ENCODE measurements around the gene ABTB2. TPM values are rescaled to one million over a fixed set of nuclear protein-coding genes. Genes with fewer than 3 reads are reported as not detected.
A peak's percentile ranks its signal among the peaks of the same experiment; 100 is the strongest.

ABTB2 gene
- total and polyA plus RNA-seq, 10 of the 15 experiments (the other 5 are each of a cell fraction or from before 2014, with no cell fraction given): 0.13 to 2.1 (median 0.72) TPM

- SMC1A ChIA-PET (ENCODE audit: uncharacterized antibody, unreplicated experiment): interaction anchor here (1.2 to 1.6 kb wide), 4 partner anchors 13 to 64 kb away, joined by 4 to 11 read pairs (median 6); no protein-coding TSS in a partner anchor
- ATAC-seq: peak; percentile 91
- no peak for FAIRE-seq
These were observed 44.7 kb downstream of the ABTB2 start for GRCh38 chr11:34313099-34313517.

More at GRCh38 chr11:34313099-34313517, 44.7 kb downstream of the ABTB2 start:
- no peaks in the 10 kb centered on the region for H4K20me1 ChIP-seq (ENCODE audit: control insufficient read depth, insufficient read depth)
- H3K4me2 ChIP-seq (ENCODE audit: control insufficient read depth, insufficient read depth): peak overlapping the region; percentile 36
- BruUV-seq (replicated peaks): no TSS peak
- 13% methylated on average over 6 of the region's 6 CpGs for WGBS (ENCODE audit: insufficient coverage, insufficient replicate concordance, low lambda C conversion rate, missing lambda C conversion rate)
- intact Hi-C loops (cut with micrococcal nuclease; ENCODE audit: unreplicated experiment) (no loop called here), in situ Hi-C loops (cut with MboI) (no loop called here)
- no peak overlapping the region for H3K4me3 ChIP-seq
- H3K9me3 ChIP-seq (replicated peaks; ENCODE audit: control insufficient read depth, insufficient read depth, low read length): no peaks in the 10 kb centered on the region
- H2AFZ ChIP-seq (ENCODE audit: control insufficient read depth, low read depth, low read length): no peak overlapping the region
- ChIA-PET POLR2A (interaction anchor here (0.6 to 0.7 kb wide), 2 partner anchors 13 to 35 kb away, joined by 3 read pairs; no protein-coding TSS in a partner anchor), RAD21 (ENCODE audit: unreplicated experiment) (interaction anchor here (0.7 to 0.9 kb wide), 5 partner anchors 63 to 155 kb away, joined by 3 to 5 read pairs (median 3); no protein-coding TSS in a partner anchor), CTCF (interaction anchor here (1.4 to 2.3 kb wide), 2 partner anchors 12 to 139 kb away, joined by 6 to 7 read pairs; no protein-coding TSS in a partner anchor)
- no peak overlapping the region for H3K27ac ChIP-seq (ENCODE audit: control insufficient read depth, insufficient read depth)
- H3K27me3 ChIP-seq (replicated peaks in 1 of 2; ENCODE audit: control insufficient read depth in 2 of 2, insufficient read depth in 2 of 2, low read length in 1 of 2): no peaks in the 10 kb centered on the region
- TF ChIP-seq YBX1 (IDR thresholded peaks at IDR 0.05) (no peak), MYB (IDR thresholded peaks at IDR 0.05; ENCODE audit: borderline replicate concordance, low read depth, low read length) (no peak), EP300 (IDR thresholded peaks at IDR 0.05; ENCODE audit: borderline replicate concordance in 1 of 2, control insufficient read depth in 1 of 2, low read depth in 2 of 2, low read length in 2 of 2) (0 out of 4 replicates have a peak, but pooled peaks of 1 of the 2 experiments have one; percentile 32), IKZF1 (conservative IDR thresholded peaks at IDR 0.05) (0 out of 2 replicates have a peak, but pooled peaks have one; percentile 14), TCF7 (IDR thresholded peaks at IDR 0.05; ENCODE audit: borderline replicate concordance) (peak; percentile 28; the same call in 1 of the 2 replicates), MEF2B (IDR thresholded peaks at IDR 0.05; ENCODE audit: partially characterized antibody, poor library complexity, severe bottlenecking) (peak; percentile 77), TCF12 (IDR thresholded peaks at IDR 0.05; ENCODE audit: low read depth, low read length) (peak; percentile 80; the same call in 1 of the 2 replicates), REST (IDR thresholded peaks at IDR 0.05; ENCODE audit: low read depth, low read length) (peak; percentile 51; the same call in 1 of the 2 replicates), SMAD1 (IDR thresholded peaks at IDR 0.05; ENCODE audit: low read depth, partially characterized antibody) (no peak), IRF4 (IDR thresholded peaks at IDR 0.05; ENCODE audit: low read depth, low read length) (no peak), EED (IDR thresholded peaks at IDR 0.05; ENCODE audit: low read depth) (peak; percentile 59), RUNX3 (IDR thresholded peaks at IDR 0.05; ENCODE audit: low read length) (peak; percentile 83), RAD21 (IDR thresholded peaks at IDR 0.05; ENCODE audit: insufficient read depth, low read depth, low read length) (0 out of 2 replicates have a peak, but pooled peaks have one; percentile 3), TCF3 (IDR thresholded peaks at IDR 0.05; ENCODE audit: borderline replicate concordance, insufficient read depth, low read depth, low read length) (peak; percentile 35; the same call in 1 of the 2 replicates)
- no peaks in the 10 kb centered on the region for H3K79me2 ChIP-seq (ENCODE audit: control insufficient read depth, insufficient read depth, low read length)
- no peaks in the 10 kb centered on the region for H3K36me3 ChIP-seq (ENCODE audit: control insufficient read depth in 2 of 2, insufficient read depth in 2 of 2, low read length in 1 of 2)
- peak; percentile 40 for DNase-seq (ENCODE audit: low read depth, low spot score)
- H3K9ac ChIP-seq (ENCODE audit: control insufficient read depth, insufficient read depth, low read length): no peak overlapping the region
- peaks cover 15% of the 10 kb centered on the region; the same call in 1 of the 2 replicates for H3K4me1 ChIP-seq (ENCODE audit: control insufficient read depth, insufficient read depth, low read length)
